Germinal center (tissue), 1 donor: ENCODE data around the gene ABLIM2.
"Not testable (repeated sequence)": the region's sequence is repeated elsewhere in the genome, so short reads cannot be mapped to it uniquely, and the experiment has no call there.

ENCODE experiments used
- DNase-seq: peaks from one replicate; pipeline ENCODE4 v3.0.0; 2012; ENCODE audit warnings: mixed read lengths, low spot score

The ABLIM2 gene

DNA sequence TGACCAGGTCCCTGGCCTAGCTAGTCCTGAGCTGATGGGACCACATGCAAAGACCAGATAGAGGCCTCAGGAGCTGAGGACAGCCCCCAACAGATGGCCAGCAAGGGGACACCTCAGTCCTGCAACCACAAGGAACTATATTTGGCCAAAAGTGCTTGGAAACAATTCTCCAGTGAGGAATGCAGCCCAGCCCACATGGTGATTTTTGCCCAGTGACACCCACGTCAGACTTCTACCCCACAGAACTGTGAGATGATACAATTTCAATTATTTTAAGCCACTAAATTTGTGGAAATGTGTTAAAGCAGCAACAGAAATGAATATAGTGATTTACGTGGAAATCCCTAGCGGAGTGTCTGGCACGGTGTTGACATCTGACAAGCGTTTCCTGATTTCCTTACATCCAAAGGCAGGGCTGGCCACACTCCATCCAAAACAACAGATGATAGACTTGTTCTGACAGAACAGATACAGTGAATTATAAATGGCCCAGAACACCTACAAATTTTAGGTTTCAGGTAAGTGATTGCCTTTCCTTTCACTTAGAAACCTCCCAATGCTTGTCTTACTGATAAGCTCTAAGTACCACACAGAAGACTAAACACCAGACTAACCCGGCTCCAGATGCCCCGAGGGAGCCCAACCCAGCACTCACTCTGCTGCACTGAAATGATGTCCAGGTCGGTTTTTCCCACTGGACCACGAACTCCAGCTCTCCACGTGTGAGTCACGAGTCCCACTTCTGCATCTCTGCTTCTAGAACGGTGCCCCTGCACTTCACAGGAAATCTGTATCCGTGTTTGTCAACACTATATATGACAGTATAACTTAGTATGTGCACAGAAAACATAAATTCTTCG lies 224.7 kb downstream of the ABLIM2 start:
- DNase-seq = no peak

DNA sequence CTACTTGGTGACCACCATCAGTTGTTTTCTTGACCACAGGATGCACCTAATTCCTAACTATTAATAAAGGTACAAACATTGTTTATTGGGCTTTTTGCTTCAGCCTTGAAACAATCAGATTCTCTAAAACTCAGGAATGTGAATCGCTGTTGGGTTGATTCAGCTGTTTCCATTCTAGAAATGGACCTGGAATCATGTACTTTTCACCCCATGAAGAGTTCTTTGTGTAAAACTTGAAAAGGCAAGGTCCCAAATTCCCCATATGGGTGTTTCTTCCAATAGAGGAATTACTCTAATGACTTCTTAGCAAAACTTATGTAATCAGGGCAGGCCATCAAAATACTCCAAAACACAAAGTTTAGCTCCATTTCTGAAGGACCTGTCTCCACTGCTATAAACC lies 226.3 kb downstream of the ABLIM2 start:
- DNase-seq = no peak

DNA sequence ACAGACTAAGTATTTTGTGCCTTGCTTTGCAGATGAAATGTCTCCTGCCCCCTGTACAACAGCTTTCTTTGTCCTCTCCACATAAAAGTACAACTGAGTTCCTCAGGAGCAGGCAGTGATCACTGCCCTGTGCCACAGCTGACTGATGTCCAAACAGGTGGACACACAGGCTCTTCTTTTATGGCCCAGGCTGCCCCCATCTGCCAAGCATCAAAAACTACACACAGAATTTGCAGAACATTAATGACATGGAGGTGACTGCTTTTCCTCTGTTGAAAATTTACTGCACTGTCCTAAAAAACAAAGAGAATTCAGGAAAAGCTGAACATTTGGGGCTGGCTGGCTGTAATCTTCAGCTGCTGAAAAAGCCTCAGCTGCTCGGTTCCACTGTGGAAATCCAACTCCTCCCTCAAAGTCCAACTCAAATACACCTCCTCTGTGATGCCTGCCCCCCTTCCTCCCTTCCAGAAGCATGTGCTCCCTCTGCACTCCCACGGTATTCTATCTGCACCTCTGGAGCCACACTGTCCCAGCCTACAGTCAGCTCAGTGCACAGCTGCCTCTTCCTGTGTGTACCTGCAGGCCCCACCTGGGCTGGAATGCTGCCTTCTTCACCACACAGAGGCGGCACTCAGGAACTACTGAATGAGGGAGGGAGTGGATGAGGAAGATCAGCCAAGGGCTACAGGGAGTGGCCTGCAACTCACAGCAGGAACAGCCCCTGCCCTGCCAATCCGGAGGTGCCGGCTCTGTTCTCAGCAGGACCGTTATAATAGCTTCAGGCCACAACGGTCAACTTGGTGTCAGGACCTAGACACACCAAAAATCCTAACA lies 229.3 kb downstream of the ABLIM2 start:
- DNase-seq = no peak

DNA sequence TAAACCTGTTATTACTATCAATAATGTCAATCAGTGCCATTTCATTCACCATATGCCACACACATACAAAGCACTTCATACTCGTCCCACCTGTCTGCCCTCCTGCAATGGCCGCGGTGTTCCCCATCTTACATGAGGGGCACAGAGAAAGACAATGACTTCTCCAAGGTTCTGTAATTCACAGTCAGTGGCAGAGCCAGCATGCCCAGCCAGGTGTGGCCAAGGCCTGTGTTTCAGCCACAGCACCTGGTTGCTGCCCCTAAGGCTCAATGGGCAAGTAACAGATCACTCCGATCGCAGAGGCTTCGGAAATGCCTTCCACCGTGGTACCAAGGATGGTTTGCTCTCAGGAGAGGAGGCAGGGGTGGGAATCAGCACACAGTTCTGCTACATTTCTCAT lies 229.9 kb downstream of the ABLIM2 start:
- DNase-seq = no peak

DNA sequence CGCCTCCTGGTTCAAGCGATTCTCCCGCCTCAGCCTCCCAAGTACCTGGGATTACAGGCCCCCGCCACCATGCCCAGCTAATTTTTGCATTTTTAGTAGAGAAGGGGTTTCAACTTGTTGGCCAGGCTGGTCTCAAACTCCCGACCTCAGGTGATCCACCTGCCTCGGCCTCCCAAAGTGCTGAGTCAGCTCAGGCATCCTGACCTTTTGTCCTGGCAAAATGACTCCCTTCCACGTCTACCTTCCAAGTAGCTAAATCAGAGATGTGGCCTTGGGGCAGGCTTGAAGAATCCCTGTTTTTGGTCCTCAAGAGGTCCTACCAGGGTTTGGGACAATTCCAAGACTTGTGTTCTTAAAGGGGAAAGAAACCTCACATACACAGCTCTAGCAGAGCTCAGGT lies 231.8 kb downstream of the ABLIM2 start:
- no peak for DNase-seq

DNA sequence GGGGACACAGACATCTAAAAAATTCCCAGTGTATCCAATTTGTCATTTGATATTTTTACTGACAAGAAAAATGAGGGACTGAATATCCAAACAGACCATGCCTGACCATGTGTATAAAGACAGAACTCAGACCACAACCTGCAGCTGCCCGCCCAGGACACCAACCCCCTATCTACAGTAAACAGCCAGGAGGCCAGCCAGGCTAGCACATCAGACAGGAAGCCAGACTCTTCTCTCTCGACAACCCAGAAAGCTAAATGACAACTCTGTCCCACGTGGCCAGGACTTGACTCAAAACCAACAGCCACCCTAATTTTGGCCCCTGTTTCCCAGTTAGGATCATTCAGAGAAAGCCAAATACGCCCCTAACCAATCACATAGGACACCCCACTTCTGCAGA lies 234.0 kb downstream of the ABLIM2 start:
- no peak for DNase-seq

DNA sequence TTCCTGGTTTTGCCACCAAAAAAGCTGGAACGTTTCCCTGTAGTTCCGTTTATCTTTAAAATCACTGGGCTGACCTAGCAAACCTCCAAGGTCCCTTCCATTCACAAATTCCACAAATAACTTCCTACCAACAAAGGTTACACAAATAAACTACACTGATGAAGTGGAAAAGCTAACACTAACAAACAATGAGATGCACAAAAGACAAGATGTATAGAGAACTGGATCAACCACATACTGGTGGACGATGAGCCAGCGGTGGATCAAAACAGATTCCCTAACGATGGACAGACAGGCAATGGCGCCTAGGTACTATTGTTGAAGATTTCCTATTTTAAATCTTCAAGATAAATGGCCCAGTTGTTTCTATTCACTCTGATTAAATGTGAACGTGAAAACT lies 234.4 kb downstream of the ABLIM2 start:
- no peak for DNase-seq

DNA sequence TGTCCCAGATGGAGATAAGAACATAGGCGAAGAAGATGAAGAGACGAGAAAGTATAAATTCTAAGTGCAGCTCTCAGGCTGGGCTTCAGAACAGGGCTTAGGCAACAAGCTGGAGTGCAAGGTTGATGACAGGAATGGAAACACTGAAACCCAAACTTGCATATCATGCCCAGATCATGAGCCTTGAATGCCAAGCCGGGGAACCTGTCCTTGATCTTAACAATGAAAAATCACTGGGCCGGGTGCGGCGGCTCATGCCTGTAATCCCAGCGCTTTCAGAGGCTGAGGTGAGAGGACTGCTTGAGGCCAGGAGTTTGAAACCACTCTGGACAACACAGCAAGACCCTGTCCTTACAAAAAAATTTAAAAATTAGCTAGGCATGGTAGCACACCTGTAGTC lies 236.1 kb downstream of the ABLIM2 start:
- no peak for DNase-seq

DNA sequence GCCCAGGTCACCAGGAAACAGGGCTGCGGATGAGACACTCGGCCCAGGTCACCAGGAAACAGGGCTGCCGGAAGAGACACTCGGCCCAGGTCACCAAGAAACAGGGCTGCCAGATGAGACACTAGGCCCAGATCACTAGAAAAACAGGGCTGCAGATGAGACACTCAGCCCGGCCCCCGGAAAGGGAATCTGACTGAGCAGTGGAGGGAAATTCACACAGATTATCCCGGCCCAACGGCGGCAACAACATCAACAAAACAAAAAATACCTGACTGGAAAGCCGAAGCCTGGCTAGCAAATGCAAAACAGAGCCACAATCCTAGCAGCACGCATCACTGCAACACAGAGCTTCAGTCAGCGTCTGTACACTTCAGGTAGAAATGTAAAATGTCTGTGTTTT lies 239.6 kb downstream of the ABLIM2 start:
- no peak for DNase-seq

DNA sequence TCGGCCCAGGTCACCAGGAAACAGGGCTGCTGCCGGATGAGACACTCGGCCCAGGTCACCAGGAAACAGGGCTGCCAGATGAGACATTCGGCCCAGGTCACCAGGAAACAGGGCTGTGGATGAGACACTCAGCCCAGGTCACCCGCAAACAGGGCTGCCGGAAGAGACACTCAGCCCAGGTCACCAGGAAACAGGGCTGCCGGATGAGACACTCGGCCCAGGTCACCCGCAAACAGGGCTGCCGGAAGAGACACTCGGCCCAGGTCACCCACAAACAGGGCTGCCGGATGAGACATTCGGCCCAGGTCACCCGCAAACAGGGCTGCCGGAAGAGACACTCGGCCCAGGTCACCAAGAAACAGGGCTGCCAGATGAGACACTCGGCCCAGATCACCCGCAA lies 240.4 kb downstream of the ABLIM2 start:
- not testable (repeated sequence) for DNase-seq

DNA sequence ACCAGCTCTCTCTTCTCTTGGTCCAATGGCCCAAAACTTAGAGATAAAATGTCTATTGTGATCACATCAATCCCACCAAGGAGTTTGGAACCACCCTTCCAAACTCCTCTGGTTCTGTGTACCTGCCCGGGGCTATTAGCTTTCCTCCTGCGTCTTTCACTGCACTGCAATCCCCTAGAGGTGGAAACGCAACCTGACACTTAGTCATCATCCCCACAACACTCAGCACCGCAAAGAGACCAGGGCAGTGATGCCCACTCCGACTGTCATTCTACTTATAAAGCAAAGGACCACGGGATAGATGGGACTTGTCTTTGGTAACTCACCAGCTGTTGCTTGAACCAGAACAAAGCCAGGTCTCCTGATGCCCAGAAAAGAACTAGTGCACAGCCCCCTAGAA lies 240.9 kb downstream of the ABLIM2 start:
- DNase-seq = no peak

DNA sequence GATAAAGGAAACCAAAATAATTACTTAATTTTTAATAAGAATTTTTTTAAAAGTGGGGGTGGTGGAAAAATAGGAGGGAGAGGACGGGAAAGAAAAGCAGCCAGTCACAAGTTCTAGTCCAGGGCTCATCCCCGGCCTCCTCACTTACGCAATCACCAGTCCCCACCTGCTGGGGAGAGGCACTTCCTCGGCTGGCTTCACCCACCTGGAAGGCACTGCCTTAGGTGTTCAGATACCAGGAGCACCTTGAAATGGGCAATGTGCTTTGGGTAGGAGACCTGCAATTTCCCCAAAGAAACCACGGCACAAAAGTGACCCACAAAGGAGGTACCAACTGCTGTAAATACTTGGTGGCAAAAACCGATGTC lies 242.8 kb downstream of the ABLIM2 start:
- no peak for DNase-seq
